ENCODE data around the gene TET1.
A peak's percentile ranks its signal among the peaks of the same experiment; 100 is the strongest.

The TET1 gene

GRCh38 chr10:68558478-68558877 is 1.7 kb upstream of the TET1 start:
- ATAC-seq (ENCODE audit: low read depth) (no peak), DNase-seq (ENCODE audit: low spot score in 2 of 2) (no peak)
- Mint-ChIP-seq H3K4me1 (peaks cover 20% of the 10 kb centered on the region), H3K36me3 (no peaks in the 10 kb centered on the region), H3K9me3 (no peaks in the 10 kb centered on the region), H3K27ac (no peak overlapping the region), H3K4me3 (no peak overlapping the region), H3K27me3 (peaks cover 19% of the 10 kb centered on the region)

DNA sequence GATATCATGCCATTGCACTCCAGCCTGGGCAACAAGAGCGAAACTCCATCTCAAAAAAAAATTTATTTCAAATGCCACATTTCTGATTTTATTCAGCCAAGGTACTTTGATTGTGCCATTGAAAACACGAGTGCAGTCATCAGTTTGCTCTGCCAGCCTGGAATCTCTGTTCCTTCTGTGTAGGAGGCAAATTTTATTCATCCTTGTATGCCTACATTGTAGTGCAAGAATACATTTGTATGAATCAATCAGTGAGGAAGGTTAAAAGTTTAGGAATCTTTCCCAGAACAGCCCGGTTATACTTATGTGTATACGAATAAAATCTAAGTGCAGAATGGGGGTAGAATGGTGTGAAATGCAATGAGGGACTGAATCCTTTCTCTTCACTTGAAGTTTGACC is 886 bp upstream of the TET1 start:
- DNase-seq (ENCODE audit: low spot score in 2 of 2) (no peak), ATAC-seq (ENCODE audit: low read depth) (no peak)
- peaks cover 19% of the 10 kb centered on the region for H3K27me3 Mint-ChIP-seq
- peak overlapping the region; percentile 69 for H3K4me3 Mint-ChIP-seq
- H3K36me3 Mint-ChIP-seq: no peaks in the 10 kb centered on the region
- no peaks in the 10 kb centered on the region for H3K9me3 Mint-ChIP-seq
- H3K4me1 Mint-ChIP-seq: peaks cover 20% of the 10 kb centered on the region
- no peak overlapping the region for H3K27ac Mint-ChIP-seq

- peaks cover 21% of the 10 kb centered on the region for H3K27me3 Mint-ChIP-seq
Observed at GRCh38 chr10:68559841-68560185, 324 bp upstream of the TET1 start.

GRCh38 chr10:68560943-68561864 is 1.1 kb downstream of the TET1 start:
- peak in 1 of 2 donors; percentile 21 for DNase-seq (ENCODE audit: low spot score in 2 of 2)
- Mint-ChIP-seq H3K4me3 (peak overlapping the region; percentile 83), H3K27ac (no peak overlapping the region), H3K27me3 (peaks cover 25% of the 10 kb centered on the region), H3K36me3 (no peaks in the 10 kb centered on the region), H3K4me1 (peaks cover 20% of the 10 kb centered on the region), H3K9me3 (no peaks in the 10 kb centered on the region)
- ATAC-seq (ENCODE audit: low read depth): peak; percentile 33

More at GRCh38 chr10:68559841-68560185, 324 bp upstream of the TET1 start:
- peak; percentile 34 for ATAC-seq (ENCODE audit: low read depth)
- Mint-ChIP-seq H3K4me1 (peaks cover 20% of the 10 kb centered on the region), H3K4me3 (peak overlapping the region; percentile 69), H3K27ac (no peak overlapping the region), H3K9me3 (no peaks in the 10 kb centered on the region), H3K36me3 (no peaks in the 10 kb centered on the region)
- DNase-seq (ENCODE audit: low spot score in 2 of 2): no peak

- no peaks in the 10 kb centered on the region for H3K9me3 Mint-ChIP-seq
- peaks cover 20% of the 10 kb centered on the region for H3K4me1 Mint-ChIP-seq
- no peak overlapping the region for H3K27ac Mint-ChIP-seq
- ATAC-seq (ENCODE audit: low read depth): no peak
- DNase-seq (ENCODE audit: low spot score in 2 of 2): no peak
- H3K27me3 Mint-ChIP-seq: peaks cover 25% of the 10 kb centered on the region
- peak overlapping the region; percentile 72 for H3K4me3 Mint-ChIP-seq
- no peaks in the 10 kb centered on the region for H3K36me3 Mint-ChIP-seq
Observed at GRCh38 chr10:68561865-68562649, 1.9 kb downstream of the TET1 start.

GRCh38 chr10:68562661-68563570 is 2.8 kb downstream of the TET1 start:
- ATAC-seq (ENCODE audit: low read depth): no peak
- Mint-ChIP-seq H3K9me3 (no peaks in the 10 kb centered on the region), H3K27me3 (peaks cover 25% of the 10 kb centered on the region), H3K36me3 (no peaks in the 10 kb centered on the region), H3K4me3 (peak overlapping the region; percentile 0), H3K4me1 (peaks cover 20% of the 10 kb centered on the region), H3K27ac (no peak overlapping the region)
- no peak for DNase-seq (ENCODE audit: low spot score in 2 of 2)

DNA sequence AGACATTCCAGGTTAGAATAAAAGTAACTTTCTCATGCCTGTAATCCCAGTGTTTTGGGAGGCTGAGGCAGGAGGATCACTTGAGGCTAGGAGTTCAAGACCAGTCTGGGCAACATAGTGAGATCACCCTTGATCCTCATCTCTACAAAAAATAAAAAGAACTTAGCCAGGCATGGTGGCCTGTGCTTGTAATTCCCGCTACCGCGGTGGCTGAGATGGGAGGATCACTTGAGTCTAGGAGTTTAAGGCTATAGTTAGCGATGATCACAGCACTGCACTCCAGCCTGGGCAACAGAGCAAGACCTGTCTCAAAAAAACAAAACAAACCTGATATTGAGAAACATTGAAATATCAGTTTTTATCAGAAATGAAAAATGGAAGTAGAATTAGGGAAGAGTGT is 4.6 kb downstream of the TET1 start:
- DNase-seq (ENCODE audit: low spot score in 2 of 2) (no peak), ATAC-seq (ENCODE audit: low read depth) (no peak)
- Mint-ChIP-seq H3K9me3 (no peaks in the 10 kb centered on the region), H3K27ac (no peak overlapping the region), H3K36me3 (no peaks in the 10 kb centered on the region), H3K4me3 (no peak overlapping the region), H3K4me1 (peaks cover 19% of the 10 kb centered on the region), H3K27me3 (peaks cover 25% of the 10 kb centered on the region)

DNA sequence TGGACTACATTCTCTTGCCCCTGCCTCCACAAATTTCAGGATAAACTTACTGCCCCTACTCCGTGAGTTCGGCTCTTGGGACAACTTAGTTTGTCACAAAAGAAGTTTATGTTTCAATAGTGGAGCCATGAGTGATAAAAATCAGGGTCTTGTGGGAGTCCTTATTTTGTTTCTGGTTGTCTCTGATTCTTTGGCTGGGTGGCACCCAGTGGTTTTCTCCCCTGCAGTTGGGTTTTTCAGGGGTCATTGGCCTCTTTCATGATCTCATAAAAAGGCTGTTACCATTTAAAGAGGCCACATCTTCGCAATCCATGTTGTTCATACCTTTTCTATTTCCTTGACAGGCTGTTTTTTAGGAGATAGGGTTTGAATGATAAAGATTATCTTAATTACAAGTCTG is 5.5 kb downstream of the TET1 start:
- H3K4me3 Mint-ChIP-seq: no peak overlapping the region
- no peaks in the 10 kb centered on the region for H3K36me3 Mint-ChIP-seq
- H3K9me3 Mint-ChIP-seq: no peaks in the 10 kb centered on the region
- H3K27ac Mint-ChIP-seq: no peak overlapping the region
- no peak for ATAC-seq (ENCODE audit: low read depth)
- no peak for DNase-seq (ENCODE audit: low spot score in 2 of 2)
- H3K4me1 Mint-ChIP-seq: peaks cover 16% of the 10 kb centered on the region
- H3K27me3 Mint-ChIP-seq: peaks cover 23% of the 10 kb centered on the region

DNA sequence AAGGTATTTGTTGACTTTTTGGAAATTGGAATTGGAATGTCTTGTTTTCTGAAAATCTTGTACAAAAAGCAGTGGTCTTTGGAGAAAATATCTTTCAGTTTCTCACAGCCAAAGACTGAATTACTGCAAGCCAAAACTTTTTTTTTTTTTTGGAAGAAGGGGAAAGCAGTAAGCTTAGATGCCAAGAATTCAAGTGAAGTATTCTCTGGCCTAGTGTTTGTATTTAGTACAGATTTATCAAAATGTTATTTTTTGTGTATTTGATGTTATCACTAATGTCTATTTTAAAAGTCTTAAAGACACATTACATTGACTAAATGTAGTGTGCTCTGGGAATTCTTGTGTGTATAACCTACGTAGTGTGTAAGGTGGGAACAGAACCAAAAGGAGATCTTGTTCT is 6.2 kb downstream of the TET1 start:
- no peak overlapping the region for H3K4me3 Mint-ChIP-seq
- no peak overlapping the region for H3K27ac Mint-ChIP-seq
- no peaks in the 10 kb centered on the region for H3K36me3 Mint-ChIP-seq
- no peaks in the 10 kb centered on the region for H3K9me3 Mint-ChIP-seq
- H3K4me1 Mint-ChIP-seq: peaks cover 13% of the 10 kb centered on the region
- ATAC-seq (ENCODE audit: low read depth) (no peak), DNase-seq (ENCODE audit: low spot score in 2 of 2) (no peak)
- H3K27me3 Mint-ChIP-seq: peaks cover 19% of the 10 kb centered on the region

DNA sequence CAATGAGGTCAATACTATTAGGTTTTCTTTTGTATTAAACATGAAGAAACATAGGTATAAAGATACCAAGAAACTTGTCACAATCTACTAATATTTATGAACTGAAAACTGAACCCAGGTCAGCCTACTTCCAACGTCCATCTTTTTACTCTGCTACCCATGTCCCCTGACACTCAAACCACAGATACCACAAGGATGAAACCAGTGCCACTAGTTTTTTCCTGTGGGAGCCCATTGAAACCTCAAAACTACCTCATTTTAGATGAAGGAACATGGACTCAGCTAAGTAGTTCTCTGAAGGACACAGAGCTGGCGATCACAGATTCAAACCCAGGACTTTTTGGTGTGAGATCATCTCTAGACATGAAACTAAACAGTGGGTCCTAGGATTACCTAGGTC is 6.8 kb downstream of the TET1 start:
- no peaks in the 10 kb centered on the region for H3K36me3 Mint-ChIP-seq
- no peak overlapping the region for H3K27ac Mint-ChIP-seq
- no peak overlapping the region for H3K4me3 Mint-ChIP-seq
- H3K27me3 Mint-ChIP-seq: peaks cover 16% of the 10 kb centered on the region
- H3K9me3 Mint-ChIP-seq: no peaks in the 10 kb centered on the region
- H3K4me1 Mint-ChIP-seq: peaks cover 9% of the 10 kb centered on the region
- no peak for ATAC-seq (ENCODE audit: low read depth)
- DNase-seq (ENCODE audit: low spot score in 2 of 2): no peak

DNA sequence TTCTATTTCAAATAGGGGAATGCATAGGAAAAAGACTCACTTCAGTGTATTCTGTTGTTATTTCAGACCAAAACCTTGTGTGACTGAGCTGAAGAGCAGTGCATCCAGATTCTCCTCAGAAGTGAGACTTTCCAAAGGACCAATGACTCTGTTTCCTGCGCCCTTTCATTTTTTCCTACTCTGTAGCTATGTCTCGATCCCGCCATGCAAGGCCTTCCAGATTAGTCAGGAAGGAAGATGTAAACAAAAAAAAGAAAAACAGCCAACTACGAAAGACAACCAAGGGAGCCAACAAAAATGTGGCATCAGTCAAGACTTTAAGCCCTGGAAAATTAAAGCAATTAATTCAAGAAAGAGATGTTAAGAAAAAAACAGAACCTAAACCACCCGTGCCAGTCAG is 12.0 kb downstream of the TET1 start:
- H3K4me1 Mint-ChIP-seq: no peaks in the 10 kb centered on the region
- H3K36me3 Mint-ChIP-seq: no peaks in the 10 kb centered on the region
- no peak for ATAC-seq (ENCODE audit: low read depth)
- H3K27me3 Mint-ChIP-seq: peaks cover 7% of the 10 kb centered on the region
- H3K9me3 Mint-ChIP-seq: no peaks in the 10 kb centered on the region
- DNase-seq (ENCODE audit: low spot score in 2 of 2): no peak
- H3K4me3 Mint-ChIP-seq: no peak overlapping the region
- H3K27ac Mint-ChIP-seq: no peak overlapping the region

- no peaks in the 10 kb centered on the region for H3K9me3 Mint-ChIP-seq
- H3K27ac Mint-ChIP-seq: no peak overlapping the region
- peaks cover 5% of the 10 kb centered on the region for H3K27me3 Mint-ChIP-seq
- no peak for ATAC-seq (ENCODE audit: low read depth)
- H3K36me3 Mint-ChIP-seq: no peaks in the 10 kb centered on the region
- H3K4me3 Mint-ChIP-seq: no peak overlapping the region
- no peak for DNase-seq (ENCODE audit: low spot score in 2 of 2)
- H3K4me1 Mint-ChIP-seq: no peaks in the 10 kb centered on the region
Observed at GRCh38 chr10:68574051-68574450, 13.9 kb downstream of the TET1 start.

- Mint-ChIP-seq H3K36me3 (no peaks in the 10 kb centered on the region), H3K9me3 (no peaks in the 10 kb centered on the region), H3K27me3 (peaks cover 5% of the 10 kb centered on the region), H3K4me1 (no peaks in the 10 kb centered on the region), H3K27ac (no peak overlapping the region), H3K4me3 (no peak overlapping the region)
- ATAC-seq (ENCODE audit: low read depth): no peak
- no peak for DNase-seq (ENCODE audit: low spot score in 2 of 2)
Observed at GRCh38 chr10:68576118-68576517, 16.0 kb downstream of the TET1 start.

- DNase-seq (ENCODE audit: low spot score in 2 of 2): no peak
- no peak overlapping the region for H3K27ac Mint-ChIP-seq
- ATAC-seq (ENCODE audit: low read depth): no peak
- no peak overlapping the region for H3K4me3 Mint-ChIP-seq
- no peaks in the 10 kb centered on the region for H3K9me3 Mint-ChIP-seq
- no peaks in the 10 kb centered on the region for H3K27me3 Mint-ChIP-seq
- H3K36me3 Mint-ChIP-seq: no peaks in the 10 kb centered on the region
- no peaks in the 10 kb centered on the region for H3K4me1 Mint-ChIP-seq
Observed at GRCh38 chr10:68578974-68579373, 18.8 kb downstream of the TET1 start.

Data from memory B cell (primary cell).